GM12878 (cell line): ENCODE measurements around the gene HOXD12. TPM values are rescaled to one million over a fixed set of nuclear protein-coding genes. Genes with fewer than 3 reads are reported as not detected.

Experiments
- ATAC-seq: fragments of 200-7000 bp; cut with Tn5 transposase; 3 replicates; pipeline ENCODE4 v1.9.1; 2020; ENCODE audit warnings: mild to moderate bottlenecking, moderate library complexity
- BruUV-seq: library from RNA; stranded (reverse); fragments of 400-500 nt; replicated peaks from 2 replicates; lab custom pipeline; 2021; lab: Mats Ljungman, UMichigan
- CTCF ChIA-PET: fragments of 300-600 bp; sonication (Branson Sonifier 250); formaldehyde crosslinking; extraction: SDS; loops from one replicate; lab custom pipeline; 2021; ENCODE audit warnings: inconsistent platforms; lab: Yijun Ruan, JAX
- POLR2A ChIA-PET: fragments of 350-600 bp; formaldehyde crosslinking; extraction: SDS; loops from one replicate; lab custom pipeline; 2021; ENCODE audit warnings: inconsistent platforms; lab: Charles Lee
- RAD21 ChIA-PET: fragments of 300-600 bp; sonication (Branson Sonifier 250); formaldehyde crosslinking; loops from one replicate; lab custom pipeline; 2023; ENCODE audit warnings: antibody characterized with exemption; ENCODE audit not compliant: unreplicated experiment; lab: Charles Lee
- SMC1A ChIA-PET: fragments of 300-600 bp; sonication (Branson Sonifier 250); formaldehyde crosslinking; loops from one replicate; lab custom pipeline; 2023; ENCODE audit not compliant: unreplicated experiment, uncharacterized antibody; lab: Charles Lee
- DNase-seq: peaks from one replicate; pipeline ENCODE4 v3.0.0-alpha.2; 2011; ENCODE audit warnings: low read depth, low spot score
- FAIRE-seq: peaks from 3 replicates; lab custom pipeline; 2011; peaks lifted over from hg19 to GRCh38; lab: Jason Lieb, UNC
- H2AFZ ChIP-seq: 2 replicates; pipeline ENCODE4 v1.6.0; 2011; ENCODE audit warnings: low read depth, low read length, control low read depth; ENCODE audit not compliant: control insufficient read depth
- H3K27ac ChIP-seq: 2 replicates; pipeline ENCODE4 v1.5.1; 2011; ENCODE audit warnings: control low read depth; ENCODE audit not compliant: control insufficient read depth, insufficient read depth
- H3K27me3 ChIP-seq, 2 experiments: replicated peaks in 1 of 2; 2 replicates each; pipeline versions ENCODE4 v1.6.0 to v1.6.1; 2011; ENCODE audit warnings: low read length in 1 of 2; ENCODE audit not compliant: control insufficient read depth in 2 of 2, insufficient read depth in 2 of 2
- H3K36me3 ChIP-seq, 2 experiments: 2 replicates each; pipeline ENCODE4 v1.5.1; 2011; ENCODE audit warnings: low read length in 1 of 2; ENCODE audit not compliant: control insufficient read depth in 2 of 2, insufficient read depth in 2 of 2
- H3K4me1 ChIP-seq: 2 replicates; pipeline ENCODE4 v1.6.1; 2011; ENCODE audit warnings: mild to moderate bottlenecking, low read length, moderate library complexity, mixed read lengths; ENCODE audit not compliant: control insufficient read depth, insufficient read depth
- H3K4me2 ChIP-seq: 2 replicates; pipeline ENCODE4 v1.6.0; 2011; ENCODE audit warnings: control low read depth; ENCODE audit not compliant: control insufficient read depth, insufficient read depth
- H3K4me3 ChIP-seq: fragments of 200-600 bp; sonication (generic); 2 replicates; pipeline ENCODE4 v1.5.1; 2016
- H3K79me2 ChIP-seq: 2 replicates; pipeline ENCODE4 v1.6.0; 2011; ENCODE audit warnings: low read length; ENCODE audit not compliant: control insufficient read depth, insufficient read depth
- H3K9ac ChIP-seq: 2 replicates; pipeline ENCODE4 v1.8.0; 2011; ENCODE audit warnings: low read length, control low read depth, mixed read lengths; ENCODE audit not compliant: control insufficient read depth, insufficient read depth
- H3K9me3 ChIP-seq: replicated peaks from 3 replicates; pipeline ENCODE4 v1.5.1; 2011; ENCODE audit warnings: mild to moderate bottlenecking, low read length; ENCODE audit not compliant: control insufficient read depth, insufficient read depth
- H4K20me1 ChIP-seq: 2 replicates; pipeline ENCODE4 v1.6.0; 2011; ENCODE audit not compliant: control insufficient read depth, insufficient read depth
- BACH1 ChIP-seq: fragments of 450-650 bp; IDR thresholded peaks from 2 replicates; pipeline ENCODE4 v1.6.1; 2017; ENCODE audit warnings: mild to moderate bottlenecking, borderline replicate concordance
- IRF5 ChIP-seq: fragments of 450-650 bp; IDR thresholded peaks from 2 replicates; pipeline ENCODE4 v1.6.1; 2017; ENCODE audit warnings: borderline replicate concordance
- MYB ChIP-seq: fragments of 150-350 bp; IDR thresholded peaks from 2 replicates; pipeline ENCODE4 v1.6.1; 2014; ENCODE audit warnings: mild to moderate bottlenecking, low read depth, low read length, borderline replicate concordance
- NFYA ChIP-seq: IDR thresholded peaks from 2 replicates; pipeline ENCODE4 v1.6.1; 2011; ENCODE audit warnings: low read depth, mild to moderate bottlenecking, low read length, improper control_type of control experiment, borderline replicate concordance
- PAX5 ChIP-seq: IDR thresholded peaks from 2 replicates; pipeline ENCODE4 v1.6.1; 2011; ENCODE audit warnings: low read depth, low read length, borderline replicate concordance
- SIX5 ChIP-seq: IDR thresholded peaks from 2 replicates; pipeline ENCODE4 v1.6.1; 2011; ENCODE audit warnings: mild to moderate bottlenecking, low read depth, low read length, moderate library complexity; ENCODE audit not compliant: severe bottlenecking
- WGBS: methylation state at CpG from one replicate; pipeline ENCODE4 v1.1.6; 2016; ENCODE audit warnings: low lambda C conversion rate; ENCODE audit not compliant: insufficient replicate concordance, insufficient coverage; ENCODE audit errors: missing lambda C conversion rate; 5-methylcytosine and 5-hydroxymethylcytosine counted together
- in situ Hi-C: fragments of 300-500 bp; cut with MboI; formaldehyde crosslinking; loops from 9 replicates; pipeline ENCODE4 v1.14.3; 2018; ENCODE audit warnings: mixed read lengths
- intact Hi-C: fragments of 100-400 bp; cut with micrococcal nuclease; formaldehyde crosslinking; loops from one replicate; pipeline ENCODE4 v1.14.2; 2022; ENCODE audit not compliant: unreplicated experiment
- polyA plus RNA-seq, 11 experiments: library from polyadenylated mRNA; depleted of rRNA in 4 of 11; unstranded in 6 of 11; stranded (reverse) in 5 of 11; fragments of >200 nt; fragmentation: Nextera tagmentation in 4 of 11; fragmentation: Illumina TruSeq in 1 of 11; extraction: Ambion mirVana in 4 of 11; extraction: Trizol in 1 of 11; gene quantifications; 1 replicate in 1 of 11; 2 replicates in 10 of 11; pipeline versions ENCODE4 v1.2.1 to v1.2.3, GENCODE V29; 2011 to 2016; ENCODE audit warnings: inconsistent platforms in 2 of 11, missing spikeins in 2 of 11, low read depth in 1 of 11
- total RNA-seq, 4 experiments: library from RNA; depleted of rRNA in 3 of 4; stranded (reverse); fragments of >200 nt in 3 of 4; fragmentation: Illumina TruSeq in 1 of 4; extraction: Trizol in 1 of 4; gene quantifications; 2 replicates each; pipeline versions ENCODE4 v1.2.1 to v1.2.3, GENCODE V29; 2013 to 2021
- TF ChIP-seq, protein P1 (sequence below): IDR thresholded peaks from 2 replicates; pipeline ENCODE4 v1.6.1; 2011; ENCODE audit warnings: low read depth, low read length, improper control_type of control experiment, borderline replicate concordance
- TF ChIP-seq, protein P2 (sequence below): IDR thresholded peaks from 2 replicates; pipeline ENCODE4 v1.6.1; 2012; ENCODE audit warnings: low read depth, low read length, improper control_type of control experiment

HOXD12 gene
- total and polyA plus RNA-seq, 10 of the 15 experiments (the other 5 are each of a cell fraction or from before 2014, with no cell fraction given) = not detected

GRCh38 chr2:176130957-176131847, 31.6 kb downstream of the HOXD12 start:
- TF ChIP-seq BACH1 (no peak), MYB (no peak), NFYA (no peak), IRF5 (no peak), SIX5 (no peak), PAX5 (no peak)
- TF ChIP-seq, protein P1, sequence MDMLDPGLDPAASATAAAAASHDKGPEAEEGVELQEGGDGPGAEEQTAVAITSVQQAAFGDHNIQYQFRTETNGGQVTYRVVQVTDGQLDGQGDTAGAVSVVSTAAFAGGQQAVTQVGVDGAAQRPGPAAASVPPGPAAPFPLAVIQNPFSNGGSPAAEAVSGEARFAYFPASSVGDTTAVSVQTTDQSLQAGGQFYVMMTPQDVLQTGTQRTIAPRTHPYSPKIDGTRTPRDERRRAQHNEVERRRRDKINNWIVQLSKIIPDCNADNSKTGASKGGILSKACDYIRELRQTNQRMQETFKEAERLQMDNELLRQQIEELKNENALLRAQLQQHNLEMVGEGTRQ = no peak
- TF ChIP-seq, protein P2, sequence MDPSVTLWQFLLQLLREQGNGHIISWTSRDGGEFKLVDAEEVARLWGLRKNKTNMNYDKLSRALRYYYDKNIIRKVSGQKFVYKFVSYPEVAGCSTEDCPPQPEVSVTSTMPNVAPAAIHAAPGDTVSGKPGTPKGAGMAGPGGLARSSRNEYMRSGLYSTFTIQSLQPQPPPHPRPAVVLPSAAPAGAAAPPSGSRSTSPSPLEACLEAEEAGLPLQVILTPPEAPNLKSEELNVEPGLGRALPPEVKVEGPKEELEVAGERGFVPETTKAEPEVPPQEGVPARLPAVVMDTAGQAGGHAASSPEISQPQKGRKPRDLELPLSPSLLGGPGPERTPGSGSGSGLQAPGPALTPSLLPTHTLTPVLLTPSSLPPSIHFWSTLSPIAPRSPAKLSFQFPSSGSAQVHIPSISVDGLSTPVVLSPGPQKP = no peak
- intact Hi-C loops = no loop called here
- H3K36me3 ChIP-seq = no peaks in the 10 kb centered on the region
- ChIA-PET SMC1A (interaction anchor here (0.7 to 3.2 kb wide), 10 partner anchors 10 to 1017 kb away, joined by 3 to 13 read pairs (median 5); no protein-coding TSS in a partner anchor), RAD21 (interaction anchor here (1.5 to 2.4 kb wide), 3 partner anchors 423 to 1018 kb away, joined by 4 to 8 read pairs (median 7); no protein-coding TSS in a partner anchor), POLR2A (interaction anchor here (0.5 kb wide), 1 partner anchor 1162 kb away, joined by 5 read pairs; no protein-coding TSS in a partner anchor), CTCF (interaction anchor here (0.6 to 3.4 kb wide), 13 partner anchors 9 to 1018 kb away, joined by 3 to 36 read pairs (median 7); no protein-coding TSS in a partner anchor)
- no peak overlapping the region for H3K27ac ChIP-seq
- no TSS peak for BruUV-seq
- FAIRE-seq (no peak), ATAC-seq (no peak), DNase-seq (no peak)
- H3K4me1 ChIP-seq = no peaks in the 10 kb centered on the region
- H3K9ac ChIP-seq = no peak overlapping the region
- H3K4me2 ChIP-seq = no peak overlapping the region
- H4K20me1 ChIP-seq = no peaks in the 10 kb centered on the region
- H3K4me3 ChIP-seq = no peak overlapping the region
- peaks cover 1% of the 10 kb centered on the region; the same call in 2 of the 3 replicates for H3K9me3 ChIP-seq
- H2AFZ ChIP-seq = no peak overlapping the region
- WGBS = 32% methylated on average over 15 of the region's 15 CpGs
- in situ Hi-C loops = loop anchor here (25.0 kb wide), 1 partner anchor 1206 kb away; no protein-coding TSS in a partner anchor
- peaks cover 10 to 30% of the 10 kb centered on the region in 2 experiments for H3K27me3 ChIP-seq
- no peaks in the 10 kb centered on the region for H3K79me2 ChIP-seq
